Neural crest cell (in vitro differentiated cells): Measurements from ENCODE around the gene CEACAM6. TPM values are rescaled to one million over a fixed set of nuclear protein-coding genes. Genes with fewer than 3 reads are reported as not detected.

Source experiments
- DNase-seq: peaks from one replicate; pipeline ENCODE4 v3.0.0; 2021; ENCODE audit warnings: low read depth, mixed read lengths, low spot score
- H3K27ac Mint-ChIP-seq: one replicate; pipeline ENCODE4 v1.8.0; 2021; ENCODE audit warnings: mild to moderate bottlenecking, mixed read lengths; ENCODE audit not compliant: unreplicated experiment
- H3K27me3 Mint-ChIP-seq: 2 replicates; pipeline ENCODE4 v1.8.0; 2021; ENCODE audit warnings: low read depth, mild to moderate bottlenecking, mixed read lengths
- H3K36me3 Mint-ChIP-seq: 2 replicates; pipeline ENCODE4 v1.8.0; 2021; ENCODE audit warnings: low read depth, mild to moderate bottlenecking, mixed read lengths
- H3K4me1 Mint-ChIP-seq: 2 replicates; pipeline ENCODE4 v1.8.0; 2021; ENCODE audit warnings: mixed read lengths
- H3K4me3 Mint-ChIP-seq: one replicate; pipeline ENCODE4 v1.8.0; 2021; ENCODE audit warnings: mild to moderate bottlenecking, mixed read lengths
- H3K9me3 Mint-ChIP-seq: 2 replicates; pipeline ENCODE4 v1.8.0; 2021; ENCODE audit warnings: mixed read lengths
- total RNA-seq: library from RNA; stranded (reverse); gene quantifications from 2 replicates; pipeline ENCODE4 v1.2.1, GENCODE V29; 2021
- TF ChIP-seq, protein P1 (sequence below): fragments of 200-600 bp; sonication (generic); conservative IDR thresholded peaks from 2 replicates; pipeline ENCODE4 v1.5.0; 2021; ENCODE audit warnings: antibody characterized with exemption, mild to moderate bottlenecking

The CEACAM6 gene
- total RNA-seq, 1 donor from 2014 or later = not detected

DNA sequence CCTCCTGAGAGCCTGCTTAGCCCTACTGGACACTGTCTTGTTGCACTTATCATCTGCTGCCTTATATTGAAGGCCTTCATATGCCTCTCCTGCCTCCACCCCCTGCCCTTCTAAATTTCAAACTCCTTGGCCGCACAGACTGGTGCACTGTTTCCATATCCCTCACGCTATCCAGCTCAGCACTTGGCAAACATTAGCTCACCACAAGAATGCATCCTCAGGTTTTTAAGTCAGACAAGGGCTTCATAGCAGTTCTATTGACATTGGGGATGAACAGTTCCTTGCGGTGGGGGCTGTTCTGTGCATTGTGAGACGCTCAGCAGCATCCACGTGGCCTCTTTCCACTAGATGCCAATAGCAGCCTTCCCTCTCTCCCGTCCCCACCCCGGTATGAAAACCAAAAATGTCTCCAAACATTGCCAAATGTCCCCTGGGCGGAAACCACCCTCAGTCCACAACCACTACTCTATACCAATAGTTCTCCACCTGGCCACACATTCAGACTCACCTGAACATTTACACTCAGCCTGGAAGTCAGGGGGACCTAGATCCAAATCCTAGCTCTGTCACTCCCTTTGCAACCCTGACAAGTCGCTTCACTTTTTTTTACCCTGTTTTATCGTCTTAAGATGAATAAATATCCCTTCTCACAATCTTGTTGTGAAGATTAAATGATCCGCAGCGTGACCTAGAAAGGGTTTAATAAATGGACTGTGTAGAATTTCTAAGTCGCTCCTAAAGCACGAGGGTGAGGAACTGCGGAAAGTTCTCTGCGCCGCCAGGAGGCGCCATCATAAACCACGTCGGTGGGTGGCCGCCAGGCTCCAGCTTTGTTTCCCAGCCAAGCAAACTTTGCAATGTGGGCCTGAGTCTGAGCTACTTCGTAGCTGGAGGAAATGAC lies 37.4 kb downstream of the CEACAM6 start:
- peaks cover 74% of the 10 kb centered on the region for H3K27me3 Mint-ChIP-seq
- TF ChIP-seq, protein P1, sequence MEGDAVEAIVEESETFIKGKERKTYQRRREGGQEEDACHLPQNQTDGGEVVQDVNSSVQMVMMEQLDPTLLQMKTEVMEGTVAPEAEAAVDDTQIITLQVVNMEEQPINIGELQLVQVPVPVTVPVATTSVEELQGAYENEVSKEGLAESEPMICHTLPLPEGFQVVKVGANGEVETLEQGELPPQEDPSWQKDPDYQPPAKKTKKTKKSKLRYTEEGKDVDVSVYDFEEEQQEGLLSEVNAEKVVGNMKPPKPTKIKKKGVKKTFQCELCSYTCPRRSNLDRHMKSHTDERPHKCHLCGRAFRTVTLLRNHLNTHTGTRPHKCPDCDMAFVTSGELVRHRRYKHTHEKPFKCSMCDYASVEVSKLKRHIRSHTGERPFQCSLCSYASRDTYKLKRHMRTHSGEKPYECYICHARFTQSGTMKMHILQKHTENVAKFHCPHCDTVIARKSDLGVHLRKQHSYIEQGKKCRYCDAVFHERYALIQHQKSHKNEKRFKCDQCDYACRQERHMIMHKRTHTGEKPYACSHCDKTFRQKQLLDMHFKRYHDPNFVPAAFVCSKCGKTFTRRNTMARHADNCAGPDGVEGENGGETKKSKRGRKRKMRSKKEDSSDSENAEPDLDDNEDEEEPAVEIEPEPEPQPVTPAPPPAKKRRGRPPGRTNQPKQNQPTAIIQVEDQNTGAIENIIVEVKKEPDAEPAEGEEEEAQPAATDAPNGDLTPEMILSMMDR = peak; percentile 75
- H3K4me3 Mint-ChIP-seq = no peak overlapping the region
- no peaks in the 10 kb centered on the region for H3K4me1 Mint-ChIP-seq
- no peak overlapping the region for H3K27ac Mint-ChIP-seq
- no peaks in the 10 kb centered on the region for H3K36me3 Mint-ChIP-seq
- H3K9me3 Mint-ChIP-seq = no peaks in the 10 kb centered on the region
- DNase-seq = peak; percentile 25

- H3K36me3 Mint-ChIP-seq = no peaks in the 10 kb centered on the region
- no peaks in the 10 kb centered on the region for H3K9me3 Mint-ChIP-seq
- no peak overlapping the region for H3K4me3 Mint-ChIP-seq
- no peak for DNase-seq
- H3K27me3 Mint-ChIP-seq = peaks cover 75% of the 10 kb centered on the region
- no peak overlapping the region for H3K27ac Mint-ChIP-seq
- TF ChIP-seq, protein P1 = peak; percentile 13
- no peaks in the 10 kb centered on the region for H3K4me1 Mint-ChIP-seq
Measured at GRCh38 chr19:41793414-41793727, 38.0 kb downstream of the CEACAM6 start.

DNA sequence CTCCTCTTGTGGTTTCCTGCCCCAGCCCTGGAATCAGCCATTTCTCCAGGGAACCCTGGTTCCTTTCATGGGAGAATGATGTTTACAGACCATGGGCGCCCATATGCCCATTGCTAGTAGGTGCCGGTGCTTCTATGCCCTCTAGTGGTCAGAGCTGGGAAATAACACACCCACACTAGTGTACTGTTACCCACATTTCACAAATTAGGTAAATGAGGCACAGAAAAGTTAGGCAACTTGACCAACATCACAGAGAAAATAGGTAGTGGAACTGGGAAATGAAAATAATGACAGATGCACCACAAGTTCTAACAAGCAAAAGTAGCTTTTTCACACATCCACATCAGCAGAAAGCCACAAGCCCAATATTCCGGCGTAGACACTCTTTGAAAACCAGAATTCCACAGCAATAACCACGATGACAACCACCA lies 39.7 kb downstream of the CEACAM6 start:
- Mint-ChIP-seq H3K4me3 (no peak overlapping the region), H3K9me3 (no peaks in the 10 kb centered on the region), H3K36me3 (no peaks in the 10 kb centered on the region), H3K4me1 (no peaks in the 10 kb centered on the region), H3K27ac (no peak overlapping the region), H3K27me3 (peaks cover 76% of the 10 kb centered on the region)
- TF ChIP-seq, protein P1 = peak; percentile 80
- DNase-seq = peak; percentile 48

DNA sequence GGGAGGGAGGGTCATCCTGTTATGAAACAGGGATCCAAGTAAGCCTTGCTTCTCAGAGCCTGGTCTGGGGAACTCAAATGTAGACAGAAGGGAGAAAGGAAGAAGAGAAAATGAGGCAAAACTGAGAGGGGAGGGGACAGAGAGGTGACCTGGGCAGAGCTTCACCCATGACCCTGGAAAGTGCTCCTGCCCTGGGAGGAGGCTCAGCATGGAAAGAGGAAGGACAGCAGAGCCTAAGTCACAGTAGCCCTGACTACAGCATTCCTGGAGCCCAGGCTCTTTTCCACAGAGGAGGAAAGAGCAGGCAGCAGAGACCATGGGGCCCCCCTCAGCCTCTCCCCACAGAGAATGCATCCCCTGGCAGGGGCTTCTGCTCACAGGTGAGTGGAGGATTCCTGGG lies 41.0 kb downstream of the CEACAM6 start, which contains the start of gene CEACAM3:
Gene CEACAM3, plus strand, starts transcription at position 226 of the 400 bp plus-strand sequence. Its CDS starts 91 bp downstream, at position 317.
- no peaks in the 10 kb centered on the region for H3K9me3 Mint-ChIP-seq
- peaks cover 80% of the 10 kb centered on the region for H3K27me3 Mint-ChIP-seq
- TF ChIP-seq, protein P1 = no peak
- H3K4me3 Mint-ChIP-seq = no peak within 1 kb of the TSS
- DNase-seq = no peak
- H3K27ac Mint-ChIP-seq = no peak within 1 kb of the TSS
- H3K4me1 Mint-ChIP-seq = no peaks in the 10 kb centered on the region
- H3K36me3 Mint-ChIP-seq = no peaks in the 10 kb centered on the region

DNA sequence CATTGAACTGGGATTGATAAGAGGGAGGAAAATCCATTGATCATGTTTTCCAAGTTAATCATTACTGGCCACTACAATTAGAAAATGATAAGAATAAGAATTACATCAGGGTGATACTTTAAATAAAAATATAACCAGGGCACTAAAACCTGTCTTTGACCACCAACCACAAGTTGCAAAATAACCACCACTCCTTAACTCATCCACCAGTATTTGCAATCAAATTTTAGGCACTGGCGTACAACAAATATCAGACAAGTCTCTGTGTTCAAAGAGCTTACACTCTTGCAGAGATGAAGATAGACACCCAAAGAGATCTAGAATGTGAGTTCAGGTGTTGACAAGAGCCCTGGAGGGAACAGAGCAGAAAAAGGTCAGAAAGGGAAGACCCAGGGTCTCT lies 41.6 kb downstream of the CEACAM6 start:
- H3K36me3 Mint-ChIP-seq = no peaks in the 10 kb centered on the region
- no peak overlapping the region for H3K4me3 Mint-ChIP-seq
- no peaks in the 10 kb centered on the region for H3K9me3 Mint-ChIP-seq
- H3K27ac Mint-ChIP-seq = no peak overlapping the region
- H3K4me1 Mint-ChIP-seq = no peaks in the 10 kb centered on the region
- H3K27me3 Mint-ChIP-seq = peaks cover 80% of the 10 kb centered on the region
- TF ChIP-seq, protein P1 = no peak
- no peak for DNase-seq
